IMR-90 (cell line): ENCODE results near the gene C13orf46. TPM values are rescaled to one million over a fixed set of nuclear protein-coding genes. Genes with fewer than 3 reads are reported as not detected.

Experiments used
- ATAC-seq: fragments of 200-7000 bp; cut with Tn5 transposase; 2 replicates; pipeline ENCODE4 v1.9.1; 2020; ENCODE audit warnings: low read depth, mild to moderate bottlenecking, moderate library complexity
- BruUV-seq: library from RNA; stranded (reverse); fragments of 400-500 nt; replicated peaks from 2 replicates; lab custom pipeline; 2021; lab: Mats Ljungman, UMichigan
- CTCF ChIA-PET: fragments of 300-600 bp; formaldehyde crosslinking; extraction: SDS; loops from one replicate; lab custom pipeline; 2021; ENCODE audit warnings: antibody characterized with exemption; lab: Yijun Ruan, JAX
- POLR2A ChIA-PET: fragments of 300-600 bp; sonication (Branson Sonifier 250); formaldehyde crosslinking; loops from one replicate; lab custom pipeline; 2022; ENCODE audit warnings: antibody characterized with exemption; ENCODE audit not compliant: unreplicated experiment; lab: Charles Lee
- DNase-seq: peaks from one replicate; pipeline ENCODE4 v3.0.0; 2013
- H2AFZ ChIP-seq: replicated peaks from 2 replicates; pipeline ENCODE3; 2013; ENCODE audit warnings: low read length, mild to moderate bottlenecking; ENCODE audit not compliant: poor library complexity
- H2AK5ac ChIP-seq: 2 replicates; pipeline ENCODE4 v1.6.1; 2013; ENCODE audit warnings: low read depth, low read length, inconsistent platforms
- H2AK9ac ChIP-seq: replicated peaks from 2 replicates; pipeline ENCODE3; 2013; ENCODE audit warnings: mild to moderate bottlenecking, low read depth, low read length, moderate library complexity; ENCODE audit not compliant: poor library complexity
- H2BK120ac ChIP-seq: 2 replicates; pipeline ENCODE4 v1.6.1; 2013; ENCODE audit warnings: low read depth, low read length, inconsistent platforms
- H2BK15ac ChIP-seq: 3 replicates; pipeline ENCODE4 v1.6.1; 2013; ENCODE audit warnings: low read depth, low read length, inconsistent platforms
- H2BK20ac ChIP-seq: 2 replicates; pipeline ENCODE4 v1.6.1; 2013; ENCODE audit warnings: low read depth, mild to moderate bottlenecking, inconsistent platforms, low read length, moderate library complexity
- H2BK5ac ChIP-seq: 2 replicates; pipeline ENCODE4 v1.6.1; 2013; ENCODE audit warnings: mild to moderate bottlenecking, low read depth, low read length, inconsistent platforms; ENCODE audit not compliant: poor library complexity, severe bottlenecking
- H3K14ac ChIP-seq: replicated peaks from 2 replicates; pipeline ENCODE4 v1.6.1; 2013; ENCODE audit warnings: low read depth, low read length, inconsistent platforms
- H3K18ac ChIP-seq: 2 replicates; pipeline ENCODE4 v1.6.1; 2013; ENCODE audit warnings: low read depth, low read length, control low read depth
- H3K23ac ChIP-seq: 2 replicates; pipeline ENCODE4 v1.6.1; 2013; ENCODE audit warnings: low read depth, low read length, inconsistent platforms
- H3K27ac ChIP-seq: 2 replicates; pipeline ENCODE4 v1.5.1; 2013; ENCODE audit warnings: mild to moderate bottlenecking, control low read depth, low read length; ENCODE audit not compliant: insufficient read depth
- H3K27me3 ChIP-seq: 2 replicates; pipeline ENCODE4 v1.6.1; 2013; ENCODE audit warnings: low read length; ENCODE audit not compliant: control insufficient read depth, insufficient read depth
- H3K36me3 ChIP-seq: 2 replicates; pipeline ENCODE4 v1.6.1; 2013; ENCODE audit warnings: low read length, mixed read lengths; ENCODE audit not compliant: control insufficient read depth, insufficient read depth
- H3K4ac ChIP-seq: 2 replicates; pipeline ENCODE4 v1.6.1; 2013; ENCODE audit warnings: low read depth, low read length, inconsistent platforms
- H3K4me1 ChIP-seq: 2 replicates; pipeline ENCODE4 v1.6.1; 2013; ENCODE audit warnings: low read length, mixed read lengths; ENCODE audit not compliant: control insufficient read depth, insufficient read depth
- H3K4me2 ChIP-seq: 2 replicates; pipeline ENCODE4 v1.6.1; 2013; ENCODE audit warnings: low read depth, mild to moderate bottlenecking, control low read depth, low read length, moderate library complexity
- H3K4me3 ChIP-seq: 2 replicates; pipeline ENCODE4 v1.5.1; 2013; ENCODE audit warnings: low read depth, mild to moderate bottlenecking, control low read depth, low read length, moderate library complexity; ENCODE audit not compliant: insufficient read depth
- H3K56ac ChIP-seq: 2 replicates; pipeline ENCODE4 v1.6.1; 2013; ENCODE audit warnings: low read length, inconsistent platforms; ENCODE audit not compliant: insufficient read depth; ENCODE audit errors: extremely low read depth
- H3K79me1 ChIP-seq, 2 experiments: 2 replicates each; pipeline ENCODE4 v1.6.1; 2013; ENCODE audit warnings: low read length in 2 of 2, inconsistent platforms in 1 of 2, low read depth in 1 of 2
- H3K9ac ChIP-seq: 2 replicates; pipeline ENCODE4 v1.6.1; 2013; ENCODE audit warnings: low read depth, low read length, control low read depth
- H3K9me1 ChIP-seq: 2 replicates; pipeline ENCODE4 v1.6.1; 2013; ENCODE audit warnings: low read length, inconsistent platforms; ENCODE audit not compliant: insufficient read depth
- H3K9me3 ChIP-seq: 2 replicates; pipeline ENCODE4 v1.6.1; 2013; ENCODE audit warnings: low read length; ENCODE audit not compliant: control insufficient read depth, insufficient read depth
- H4K20me1 ChIP-seq: 2 replicates; pipeline ENCODE4 v1.6.1; 2013; ENCODE audit warnings: low read length, inconsistent platforms; ENCODE audit not compliant: insufficient read depth
- H4K5ac ChIP-seq: 2 replicates; pipeline ENCODE4 v1.6.1; 2013; ENCODE audit warnings: mild to moderate bottlenecking, low read depth, low read length, control low read depth
- H4K8ac ChIP-seq, 2 experiments: 2 replicates each; pipeline ENCODE4 v1.6.1; 2013; ENCODE audit warnings: low read depth in 2 of 2, low read length in 2 of 2, control low read depth in 1 of 2, inconsistent platforms in 1 of 2
- H4K91ac ChIP-seq: 2 replicates; pipeline ENCODE4 v1.6.1; 2013; ENCODE audit warnings: low read depth, low read length, inconsistent platforms; ENCODE audit not compliant: insufficient read depth
- BHLHE40 ChIP-seq: fragments of 150-350 bp; IDR thresholded peaks from 2 replicates; pipeline ENCODE4 v1.6.1; 2016; ENCODE audit warnings: mild to moderate bottlenecking, low read depth, low read length
- CEBPB ChIP-seq: IDR thresholded peaks from 2 replicates; pipeline ENCODE4 v1.6.1; 2012; ENCODE audit warnings: low read depth, low read length, improper control_type of control experiment
- MAZ ChIP-seq: IDR thresholded peaks from 2 replicates; pipeline ENCODE4 v1.6.1; 2012; ENCODE audit warnings: low read depth, mild to moderate bottlenecking, low read length, improper control_type of control experiment, moderate library complexity, borderline replicate concordance
- MXI1 ChIP-seq: IDR thresholded peaks from 2 replicates; pipeline ENCODE4 v1.6.1; 2012; ENCODE audit warnings: low read depth, mild to moderate bottlenecking, low read length, moderate library complexity, borderline replicate concordance
- NFE2L2 ChIP-seq: fragments of 150-350 bp; IDR thresholded peaks from 2 replicates; pipeline ENCODE4 v1.6.1; 2016; ENCODE audit warnings: low read depth, mild to moderate bottlenecking, low read length
- POLR2A ChIP-seq: IDR thresholded peaks from 2 replicates; pipeline ENCODE4 v1.6.1; 2012; ENCODE audit warnings: mild to moderate bottlenecking, low read depth, low read length
- RCOR1 ChIP-seq: IDR thresholded peaks from 2 replicates; pipeline ENCODE4 v1.6.1; 2012; ENCODE audit warnings: mild to moderate bottlenecking, low read length, improper control_type of control experiment; ENCODE audit not compliant: insufficient replicate concordance
- RFX5 ChIP-seq: IDR thresholded peaks from 2 replicates; pipeline ENCODE4 v1.8.0; 2012; ENCODE audit warnings: low read depth, mild to moderate bottlenecking, low read length, moderate library complexity
- SMC3 ChIP-seq: fragments of 150-350 bp; IDR thresholded peaks from 2 replicates; pipeline ENCODE4 v1.6.1; 2016; ENCODE audit warnings: low read depth, mild to moderate bottlenecking, antibody characterized with exemption, low read length, moderate library complexity
- WGBS, 2 experiments: methylation state at CpG; one replicate each; pipeline versions ENCODE4 v1.1.5 to v1.1.7; 2013; ENCODE audit warnings: missing lambda C conversion rate in 2 of 2; ENCODE audit not compliant: insufficient read length in 1 of 2; ENCODE audit errors: extremely low coverage in 2 of 2; 5-methylcytosine and 5-hydroxymethylcytosine counted together
- dilution Hi-C: fragments of 300-500 bp; cut with HindIII; formaldehyde crosslinking; loops from one replicate; pipeline ENCODE4 v1.14.3; 2018; ENCODE audit warnings: low sequenced_read_pairs; ENCODE audit not compliant: unreplicated experiment
- in situ Hi-C: fragments of 300-500 bp; cut with MboI; formaldehyde crosslinking; loops from 3 replicates; pipeline ENCODE4 v1.14.3; 2019; ENCODE audit warnings: low sequenced_read_pairs, inconsistent platforms, mixed read lengths
- intact Hi-C: fragments of 100-400 bp; cut with micrococcal nuclease; formaldehyde crosslinking; loops from 2 replicates; pipeline ENCODE4 v1.10.0; 2022
- polyA plus RNA-seq, 3 experiments: library from polyadenylated mRNA; depleted of rRNA; stranded (reverse); fragments of >200 nt; gene quantifications; 2 replicates each; pipeline ENCODE4 v1.2.3, GENCODE V29; 2012; ENCODE audit warnings: low replicate concordance in 1 of 3
- total RNA-seq: library from RNA; depleted of rRNA; stranded (reverse); fragments of >200 nt; gene quantifications from 2 replicates; pipeline ENCODE4 v1.2.3, GENCODE V29; 2012
- TF ChIP-seq, protein P1 (sequence below): fragments of 150-350 bp; IDR thresholded peaks from 2 replicates; pipeline ENCODE4 v1.6.1; 2017; ENCODE audit warnings: mild to moderate bottlenecking, antibody characterized with exemption, low read length, low read depth
- TF ChIP-seq, protein P2 (sequence below): conservative IDR thresholded peaks from 2 replicates; pipeline ENCODE4 v1.5.1; 2012; ENCODE audit warnings: mild to moderate bottlenecking, low read depth, low read length, improper control_type of control experiment
- TF ChIP-seq, protein P3 (sequence below): fragments of 150-350 bp; IDR thresholded peaks from 2 replicates; pipeline ENCODE4 v1.6.1; 2016; ENCODE audit warnings: low read depth, mild to moderate bottlenecking, low read length, moderate library complexity, borderline replicate concordance

C13orf46 gene
- total and polyA plus RNA-seq, 2 of the 4 experiments (the other 2 are of a cell fraction), result under 0.01 to 2.1 TPM

DNA sequence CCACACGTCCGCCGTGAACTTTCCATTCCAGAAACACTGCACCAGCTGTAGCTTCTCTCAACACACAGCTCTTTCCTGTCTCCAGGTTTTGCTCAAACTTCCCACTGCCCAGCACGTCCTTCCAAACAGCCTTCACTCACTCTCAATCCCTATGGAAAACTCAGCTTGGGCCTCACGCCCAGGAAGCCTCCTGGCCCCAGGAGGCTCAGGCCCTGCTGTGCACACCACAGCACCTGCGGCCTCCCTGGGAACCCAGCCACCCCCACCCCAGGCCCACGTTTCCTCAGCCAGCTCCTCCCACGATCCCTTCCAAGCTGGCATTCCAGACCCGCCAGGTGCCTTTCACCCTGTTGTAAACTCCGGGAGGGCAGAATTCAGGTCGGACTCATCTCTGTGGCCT lies 35.2 kb downstream of the C13orf46 start:
- Histone ChIP-seq H2BK120ac (no peak overlapping the region), H2BK5ac (no peak overlapping the region), H4K5ac (no peak overlapping the region), H3K23ac (no peak overlapping the region), H4K91ac (no peak overlapping the region; the same call in 1 of the 2 replicates), H3K4me1 (peaks cover 7% of the 10 kb centered on the region; the same call in 1 of the 2 replicates), H4K20me1 (no peaks in the 10 kb centered on the region; the same call in 1 of the 2 replicates), H3K4me2 (no peak overlapping the region), H2AK5ac (peak overlapping the region; percentile 39; the same call in 1 of the 2 replicates), H2AFZ (peak overlapping the region; percentile 67), H3K79me1 (peaks cover 0 to 27% of the 10 kb centered on the region in 2 experiments; a peak in 2 of 4 replicates), H3K27me3 (no peaks in the 10 kb centered on the region), H3K9me3 (no peaks in the 10 kb centered on the region), H3K56ac (no peak overlapping the region), H3K9ac (no peak overlapping the region), H3K4ac (peak overlapping the region; percentile 58; the same call in 1 of the 2 replicates), H3K14ac (no peak overlapping the region), H2BK15ac (no peak overlapping the region), H3K18ac (no peak overlapping the region), H2BK20ac (no peak overlapping the region), H2AK9ac (peak overlapping the region; percentile 7), H3K27ac (no peak overlapping the region), H3K9me1 (no peaks in the 10 kb centered on the region; the same call in 1 of the 2 replicates), H3K36me3 (no peaks in the 10 kb centered on the region), H4K8ac (peak overlapping the region in 1 of 2 experiments; percentile 48; a peak in 1 of 4 replicates), H3K4me3 (no peak overlapping the region)
- CTCF ChIA-PET, result no interaction called here
- DNase-seq, result no peak
- no peak for TF ChIP-seq RCOR1
- no peak for TF ChIP-seq NFE2L2
- TF ChIP-seq BHLHE40, result no peak
- no peak for TF ChIP-seq POLR2A
- TF ChIP-seq, protein P1, sequence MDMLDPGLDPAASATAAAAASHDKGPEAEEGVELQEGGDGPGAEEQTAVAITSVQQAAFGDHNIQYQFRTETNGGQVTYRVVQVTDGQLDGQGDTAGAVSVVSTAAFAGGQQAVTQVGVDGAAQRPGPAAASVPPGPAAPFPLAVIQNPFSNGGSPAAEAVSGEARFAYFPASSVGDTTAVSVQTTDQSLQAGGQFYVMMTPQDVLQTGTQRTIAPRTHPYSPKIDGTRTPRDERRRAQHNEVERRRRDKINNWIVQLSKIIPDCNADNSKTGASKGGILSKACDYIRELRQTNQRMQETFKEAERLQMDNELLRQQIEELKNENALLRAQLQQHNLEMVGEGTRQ, result no peak
- TF ChIP-seq MXI1, result no peak
- TF ChIP-seq, protein P2, sequence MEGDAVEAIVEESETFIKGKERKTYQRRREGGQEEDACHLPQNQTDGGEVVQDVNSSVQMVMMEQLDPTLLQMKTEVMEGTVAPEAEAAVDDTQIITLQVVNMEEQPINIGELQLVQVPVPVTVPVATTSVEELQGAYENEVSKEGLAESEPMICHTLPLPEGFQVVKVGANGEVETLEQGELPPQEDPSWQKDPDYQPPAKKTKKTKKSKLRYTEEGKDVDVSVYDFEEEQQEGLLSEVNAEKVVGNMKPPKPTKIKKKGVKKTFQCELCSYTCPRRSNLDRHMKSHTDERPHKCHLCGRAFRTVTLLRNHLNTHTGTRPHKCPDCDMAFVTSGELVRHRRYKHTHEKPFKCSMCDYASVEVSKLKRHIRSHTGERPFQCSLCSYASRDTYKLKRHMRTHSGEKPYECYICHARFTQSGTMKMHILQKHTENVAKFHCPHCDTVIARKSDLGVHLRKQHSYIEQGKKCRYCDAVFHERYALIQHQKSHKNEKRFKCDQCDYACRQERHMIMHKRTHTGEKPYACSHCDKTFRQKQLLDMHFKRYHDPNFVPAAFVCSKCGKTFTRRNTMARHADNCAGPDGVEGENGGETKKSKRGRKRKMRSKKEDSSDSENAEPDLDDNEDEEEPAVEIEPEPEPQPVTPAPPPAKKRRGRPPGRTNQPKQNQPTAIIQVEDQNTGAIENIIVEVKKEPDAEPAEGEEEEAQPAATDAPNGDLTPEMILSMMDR, result no peak
- no peak for TF ChIP-seq RFX5
- no peak for TF ChIP-seq CEBPB
- no peak for TF ChIP-seq SMC3
- TF ChIP-seq, protein P3, sequence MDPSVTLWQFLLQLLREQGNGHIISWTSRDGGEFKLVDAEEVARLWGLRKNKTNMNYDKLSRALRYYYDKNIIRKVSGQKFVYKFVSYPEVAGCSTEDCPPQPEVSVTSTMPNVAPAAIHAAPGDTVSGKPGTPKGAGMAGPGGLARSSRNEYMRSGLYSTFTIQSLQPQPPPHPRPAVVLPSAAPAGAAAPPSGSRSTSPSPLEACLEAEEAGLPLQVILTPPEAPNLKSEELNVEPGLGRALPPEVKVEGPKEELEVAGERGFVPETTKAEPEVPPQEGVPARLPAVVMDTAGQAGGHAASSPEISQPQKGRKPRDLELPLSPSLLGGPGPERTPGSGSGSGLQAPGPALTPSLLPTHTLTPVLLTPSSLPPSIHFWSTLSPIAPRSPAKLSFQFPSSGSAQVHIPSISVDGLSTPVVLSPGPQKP, result no peak
- TF ChIP-seq MAZ, result no peak
- in situ Hi-C loops, result no loop called here
- peak; percentile 31 for ATAC-seq
- dilution Hi-C loops, result no loop called here
- no TSS peak for BruUV-seq
- 59% methylated on average over 2 of the region's 11 CpGs; no CpG with 5 or more reads in 1 of the 2 experiments for WGBS, 2 experiments
- POLR2A ChIA-PET, result no interaction called here
- intact Hi-C loops, result no loop called here
